Ascending aorta (tissue), 2 donors: ENCODE data around the gene MYDGF. TPM values are rescaled to one million over a fixed set of nuclear protein-coding genes. Genes with fewer than 3 reads are reported as not detected.
"Not testable (repeated sequence)": the region's sequence is repeated elsewhere in the genome, so short reads cannot be mapped to it uniquely, and the experiment has no call there.

Source experiments
- DNase-seq, 2 donors: peaks; one replicate each; pipeline ENCODE4 v3.0.0-alpha.2; 2019; ENCODE audit warnings: low spot score in 2 of 2
- H3K27ac ChIP-seq, 2 donors: fragments of 200-600 bp; sonication (generic); one replicate each; pipeline ENCODE4 v1.5.1; 2016 to 2017; ENCODE audit warnings: mild to moderate bottlenecking in 1 of 2
- H3K27me3 ChIP-seq: fragments of 200-600 bp; sonication (generic); one replicate; pipeline ENCODE4 v1.5.1; 2017
- H3K36me3 ChIP-seq, 2 donors: fragments of 200-600 bp; sonication (generic); one replicate each; pipeline ENCODE4 v1.5.1; 2016
- H3K4me1 ChIP-seq, 2 donors: fragments of 200-600 bp; sonication (generic); one replicate each; pipeline ENCODE4 v1.5.1; 2016 to 2017; ENCODE audit warnings: mild to moderate bottlenecking in 1 of 2
- H3K4me3 ChIP-seq, 2 donors: fragments of 200-600 bp; sonication (generic); one replicate each; pipeline ENCODE4 v1.5.1; 2016 to 2017; ENCODE audit warnings: mild to moderate bottlenecking in 1 of 2
- H3K9me3 ChIP-seq, 2 donors: fragments of 200-600 bp; sonication (generic); one replicate each; pipeline ENCODE4 v1.5.1; 2016
- intact Hi-C: fragments of 100-400 bp; cut with DNase I; formaldehyde crosslinking; loops from one replicate; pipeline ENCODE4 v1.15.1; 2023
- total RNA-seq: library from RNA; depleted of rRNA; stranded (reverse); fragments of >200 nt; gene quantifications from one replicate; pipeline ENCODE4 v1.1.0, GENCODE V29; 2016
- TF ChIP-seq, protein P1 (sequence below), 3 experiments: fragments of 200-600 bp in 2 of 3; fragments of 450-650 bp in 1 of 3; sonication (generic) in 2 of 3; IDR thresholded peaks; one replicate each; pipeline ENCODE4 v1.5.1; 2016 to 2019; ENCODE audit warnings: antibody characterized with exemption in 3 of 3, mild to moderate bottlenecking in 1 of 3, moderate library complexity in 1 of 3

MYDGF gene
- total RNA-seq, result 49.0 TPM

- Histone ChIP-seq H3K36me3 (peaks cover 21 to 35% of the 10 kb centered on the region in 2 donors), H3K9me3 (no peaks in the 10 kb centered on the region), H3K4me3 (peak within 1 kb of the TSS; percentile 86 to 94), H3K4me1 (peaks cover 0 to 13% of the 10 kb centered on the region in 2 donors), H3K27me3 (no peaks in the 10 kb centered on the region), H3K27ac (peak within 1 kb of the TSS; percentile 71 to 83)
- TF ChIP-seq, protein P1, sequence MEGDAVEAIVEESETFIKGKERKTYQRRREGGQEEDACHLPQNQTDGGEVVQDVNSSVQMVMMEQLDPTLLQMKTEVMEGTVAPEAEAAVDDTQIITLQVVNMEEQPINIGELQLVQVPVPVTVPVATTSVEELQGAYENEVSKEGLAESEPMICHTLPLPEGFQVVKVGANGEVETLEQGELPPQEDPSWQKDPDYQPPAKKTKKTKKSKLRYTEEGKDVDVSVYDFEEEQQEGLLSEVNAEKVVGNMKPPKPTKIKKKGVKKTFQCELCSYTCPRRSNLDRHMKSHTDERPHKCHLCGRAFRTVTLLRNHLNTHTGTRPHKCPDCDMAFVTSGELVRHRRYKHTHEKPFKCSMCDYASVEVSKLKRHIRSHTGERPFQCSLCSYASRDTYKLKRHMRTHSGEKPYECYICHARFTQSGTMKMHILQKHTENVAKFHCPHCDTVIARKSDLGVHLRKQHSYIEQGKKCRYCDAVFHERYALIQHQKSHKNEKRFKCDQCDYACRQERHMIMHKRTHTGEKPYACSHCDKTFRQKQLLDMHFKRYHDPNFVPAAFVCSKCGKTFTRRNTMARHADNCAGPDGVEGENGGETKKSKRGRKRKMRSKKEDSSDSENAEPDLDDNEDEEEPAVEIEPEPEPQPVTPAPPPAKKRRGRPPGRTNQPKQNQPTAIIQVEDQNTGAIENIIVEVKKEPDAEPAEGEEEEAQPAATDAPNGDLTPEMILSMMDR (IDR thresholded peaks at IDR 0.05), result no peak
- peak; percentile 50 to 94 for DNase-seq
- intact Hi-C loops, result loop anchor here (1.0 to 2.0 kb wide), 3 partner anchors 31 to 121 kb away; partner anchors contain the start of genes DPP9, FEM1A and TNFAIP8L1
These were observed at the start of gene MYDGF for GRCh38 chr19:4669723-4670480. MYDGF (minus strand) TSS chr19:4670342; CDS start chr19:4670334, 8 bp downstream.

GRCh38 chr19:4719499-4719866 lies 49.3 kb upstream of the MYDGF start:
- intact Hi-C loops, result no loop called here
- Histone ChIP-seq H3K36me3 (peaks cover 41 to 53% of the 10 kb centered on the region in 2 donors), H3K9me3 (no peaks in the 10 kb centered on the region), H3K4me1 (peaks cover 15 to 21% of the 10 kb centered on the region in 2 donors), H3K4me3 (no peak overlapping the region), H3K27me3 (no peaks in the 10 kb centered on the region), H3K27ac (no peak overlapping the region)
- DNase-seq, result no peak
- TF ChIP-seq, protein P1 (IDR thresholded peaks at IDR 0.05), result no peak

DNA sequence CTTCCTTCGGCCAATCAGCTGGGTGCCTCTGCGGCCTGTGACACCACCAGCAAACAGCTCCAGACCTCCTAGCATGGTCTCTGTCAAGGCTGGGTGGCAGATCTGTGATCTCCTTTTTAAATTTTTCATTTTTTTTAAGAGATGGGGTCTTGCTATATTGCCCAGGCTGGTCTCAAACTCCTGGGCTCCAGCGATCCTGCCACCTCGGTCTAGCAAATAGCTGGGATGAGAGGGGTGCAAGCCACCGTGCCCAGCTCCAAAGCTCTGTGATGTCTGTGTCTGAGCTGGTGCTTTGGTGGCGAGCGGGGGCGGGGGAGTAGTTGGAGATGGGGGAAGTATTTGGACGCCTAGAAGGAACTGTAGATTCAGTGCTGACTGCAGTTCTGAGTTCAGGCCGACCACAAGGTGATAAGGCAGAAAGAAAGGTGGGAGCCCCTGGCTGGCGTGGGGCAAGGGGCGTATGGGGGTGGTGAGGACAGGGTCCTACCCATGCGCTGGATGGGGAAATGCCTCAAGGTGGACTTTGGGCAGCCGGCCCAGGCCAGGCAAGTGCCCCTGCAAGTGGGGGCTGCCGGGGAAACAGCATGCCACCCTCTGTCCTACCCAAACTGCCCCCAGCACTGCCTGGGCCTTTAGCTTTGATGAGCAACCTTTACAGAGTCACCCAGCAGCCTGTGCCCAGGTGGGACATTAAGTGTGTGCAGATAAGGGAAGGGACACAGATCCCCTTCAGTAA lies 48.0 kb upstream of the MYDGF start:
- Histone ChIP-seq H3K4me1 (peaks cover 15 to 30% of the 10 kb centered on the region in 2 donors), H3K9me3 (no peaks in the 10 kb centered on the region), H3K4me3 (no peak overlapping the region), H3K36me3 (peaks cover 44 to 66% of the 10 kb centered on the region in 2 donors), H3K27ac (peak overlapping the region in 1 of 2 donors; percentile 59), H3K27me3 (no peaks in the 10 kb centered on the region)
- intact Hi-C loops, result no loop called here
- DNase-seq, result no peak
- TF ChIP-seq, protein P1 (IDR thresholded peaks at IDR 0.05), result no peak

DNA sequence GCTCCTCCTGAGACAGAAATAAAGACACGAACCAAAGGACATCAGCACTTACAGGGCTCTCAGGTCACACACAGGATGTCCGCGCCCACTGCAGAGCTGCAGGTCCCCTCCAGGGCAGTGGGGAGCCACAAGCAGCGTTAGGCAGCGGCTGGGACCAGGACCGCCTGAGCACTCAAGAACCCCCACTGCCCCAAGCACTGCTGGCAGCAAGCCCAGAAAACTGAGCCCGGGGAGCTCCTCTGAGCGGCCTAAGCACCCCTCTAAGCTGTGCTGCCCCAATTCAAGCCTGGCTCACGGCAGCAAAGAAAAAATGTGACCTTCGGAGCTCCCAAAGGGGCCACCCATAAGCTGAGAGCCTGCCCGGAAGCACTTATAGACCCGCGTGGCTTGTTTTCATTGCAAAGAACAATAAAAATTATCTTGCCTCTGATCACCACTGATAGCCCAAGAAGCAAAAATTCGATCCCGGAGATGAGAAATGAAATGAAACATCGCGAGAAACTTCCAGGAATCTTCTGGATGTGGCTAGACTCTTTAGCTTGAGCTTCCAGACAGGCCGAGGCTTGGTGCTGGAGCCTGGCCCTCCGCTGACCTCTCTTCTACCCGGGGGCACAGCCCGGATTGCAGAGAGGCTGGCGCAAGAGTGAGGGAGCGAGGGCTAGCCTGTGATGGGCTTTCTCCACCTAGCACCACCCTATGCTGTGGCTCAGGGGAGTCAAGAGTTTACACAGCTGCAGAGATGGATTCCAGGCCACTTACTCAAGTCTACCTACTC lies 47.2 kb upstream of the MYDGF start:
- no peak overlapping the region for H3K4me3 ChIP-seq
- intact Hi-C loops, result no loop called here
- H3K9me3 ChIP-seq, result no peaks in the 10 kb centered on the region
- H3K27me3 ChIP-seq, result no peaks in the 10 kb centered on the region
- H3K27ac ChIP-seq, result peak overlapping the region; percentile 47 to 59
- TF ChIP-seq, protein P1 (IDR thresholded peaks at IDR 0.05), result no peak
- H3K36me3 ChIP-seq, result peaks cover 52 to 74% of the 10 kb centered on the region in 2 donors
- DNase-seq, result no peak
- peaks cover 13 to 27% of the 10 kb centered on the region in 2 donors for H3K4me1 ChIP-seq

DNA sequence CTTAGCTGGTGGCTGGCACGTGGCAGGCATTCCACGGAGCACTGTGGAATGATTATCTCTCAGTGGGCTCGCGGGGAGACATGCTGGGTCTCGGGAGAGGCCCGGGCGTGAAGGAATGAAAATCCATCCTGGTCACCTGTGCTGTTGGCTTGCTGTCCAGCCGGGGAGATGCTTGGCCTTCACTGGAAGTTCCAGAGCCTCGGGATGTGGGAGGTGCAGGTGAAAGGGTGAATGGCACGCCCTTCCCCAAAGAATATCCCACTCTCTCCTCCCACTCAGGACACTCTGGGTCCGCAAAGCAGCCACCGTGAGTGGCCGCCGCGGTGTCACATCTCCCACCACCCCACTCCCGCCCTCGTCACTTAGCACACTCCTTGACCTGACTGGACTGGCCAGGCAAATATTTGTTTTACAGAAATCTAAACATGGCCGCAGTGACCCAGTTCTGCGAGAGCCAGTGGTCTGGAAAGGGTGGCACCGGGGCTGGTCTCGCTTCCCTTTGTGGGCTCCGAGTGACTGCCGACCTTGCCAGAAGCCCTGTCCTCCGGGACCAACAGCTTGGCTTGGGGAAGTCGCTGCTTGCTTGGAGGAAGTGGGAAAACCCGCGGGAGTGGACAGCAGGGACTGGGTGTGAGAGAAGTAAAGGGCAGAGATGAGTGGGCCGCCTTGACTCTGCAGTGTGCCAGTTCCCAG lies 45.5 kb upstream of the MYDGF start:
- Histone ChIP-seq H3K27ac (peak overlapping the region; percentile 59 to 74), H3K36me3 (peaks cover 54 to 80% of the 10 kb centered on the region in 2 donors), H3K4me1 (peaks cover 9 to 20% of the 10 kb centered on the region in 2 donors), H3K27me3 (no peaks in the 10 kb centered on the region), H3K9me3 (no peaks in the 10 kb centered on the region), H3K4me3 (no peak overlapping the region)
- intact Hi-C loops, result no loop called here
- TF ChIP-seq, protein P1 (IDR thresholded peaks at IDR 0.05), result no peak
- peak in 1 of 2 donors; percentile 75 for DNase-seq

GRCh38 chr19:4715178-4715528 lies 45.0 kb upstream of the MYDGF start:
- intact Hi-C loops, H3K4me3 ChIP-seq, DNase-seq, H3K27me3 ChIP-seq, H3K9me3 ChIP-seq: not testable (repeated sequence)
- H3K27ac ChIP-seq, result peak overlapping the region; percentile 59 to 74
- H3K4me1 ChIP-seq, result peaks cover 13 to 22% of the 10 kb centered on the region in 2 donors
- H3K36me3 ChIP-seq, result peaks cover 54 to 80% of the 10 kb centered on the region in 2 donors
